Sigmoid colon (tissue), 4 donors: ENCODE data around the gene NCF4.

Source experiments
- CTCF ChIP-seq, 4 experiments: fragments of 450-650 bp in 3 of 4; fragments of 200-600 bp in 1 of 4; IDR thresholded peaks; one replicate each; pipeline ENCODE4 v1.5.1; 2016 to 2019; ENCODE audit warnings: antibody characterized with exemption in 4 of 4, mild to moderate bottlenecking in 3 of 4, moderate library complexity in 2 of 4
- EP300 ChIP-seq, 4 donors: sonication (generic); formaldehyde crosslinking; IDR thresholded peaks; one replicate each; pipeline ENCODE4 v1.6.1; 2017; ENCODE audit warnings: antibody characterized with exemption in 4 of 4

DNA sequence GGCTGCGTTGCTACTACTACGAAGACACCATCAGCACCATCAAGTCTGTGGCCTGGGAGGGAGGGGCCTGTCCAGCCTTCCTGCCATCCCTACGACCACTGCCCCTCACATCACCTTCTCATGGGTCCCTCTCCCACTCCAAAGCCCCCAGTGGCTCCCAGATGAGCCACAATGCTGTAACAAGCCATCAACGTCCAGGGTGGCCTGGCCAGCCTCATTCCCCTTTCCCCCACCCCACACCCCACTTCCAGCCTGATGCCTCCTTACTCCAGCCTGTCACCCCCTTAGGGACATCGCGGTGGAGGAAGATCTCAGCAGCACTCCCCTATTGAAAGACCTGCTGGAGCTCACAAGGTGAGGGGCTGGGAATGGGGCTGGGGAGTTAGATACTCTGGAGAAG is 14.9 kb downstream of the NCF4 start:
- TF ChIP-seq CTCF (IDR thresholded peaks at IDR 0.05): no peak
- TF ChIP-seq EP300 (IDR thresholded peaks at IDR 0.05): no peak
